ENCODE measurements around the gene NEK4.

The NEK4 gene

DNA sequence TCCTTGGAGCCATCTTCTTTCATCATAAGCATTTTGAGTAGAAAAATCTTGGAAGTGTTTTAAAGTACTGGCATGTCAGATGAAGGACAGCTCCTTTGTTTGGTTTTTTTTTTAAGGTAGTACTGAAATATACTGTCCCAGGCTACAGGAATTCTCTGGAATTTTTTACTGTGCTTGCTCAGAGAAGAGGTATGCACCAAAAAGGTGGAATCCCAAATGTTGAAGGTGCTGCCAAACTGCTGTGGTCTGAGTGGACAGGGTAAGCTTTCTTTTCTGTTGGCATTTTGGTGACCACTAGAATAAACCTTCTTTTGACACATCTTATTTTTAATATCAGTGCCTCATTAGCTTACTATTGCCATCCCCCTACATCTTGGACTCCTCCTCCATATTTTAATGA, 77.7 kb downstream of the NEK4 start:
- no peak overlapping the region for H3K4me3 ChIP-seq (ENCODE audit: low read depth, low read length)
- TF ChIP-seq, protein P1, sequence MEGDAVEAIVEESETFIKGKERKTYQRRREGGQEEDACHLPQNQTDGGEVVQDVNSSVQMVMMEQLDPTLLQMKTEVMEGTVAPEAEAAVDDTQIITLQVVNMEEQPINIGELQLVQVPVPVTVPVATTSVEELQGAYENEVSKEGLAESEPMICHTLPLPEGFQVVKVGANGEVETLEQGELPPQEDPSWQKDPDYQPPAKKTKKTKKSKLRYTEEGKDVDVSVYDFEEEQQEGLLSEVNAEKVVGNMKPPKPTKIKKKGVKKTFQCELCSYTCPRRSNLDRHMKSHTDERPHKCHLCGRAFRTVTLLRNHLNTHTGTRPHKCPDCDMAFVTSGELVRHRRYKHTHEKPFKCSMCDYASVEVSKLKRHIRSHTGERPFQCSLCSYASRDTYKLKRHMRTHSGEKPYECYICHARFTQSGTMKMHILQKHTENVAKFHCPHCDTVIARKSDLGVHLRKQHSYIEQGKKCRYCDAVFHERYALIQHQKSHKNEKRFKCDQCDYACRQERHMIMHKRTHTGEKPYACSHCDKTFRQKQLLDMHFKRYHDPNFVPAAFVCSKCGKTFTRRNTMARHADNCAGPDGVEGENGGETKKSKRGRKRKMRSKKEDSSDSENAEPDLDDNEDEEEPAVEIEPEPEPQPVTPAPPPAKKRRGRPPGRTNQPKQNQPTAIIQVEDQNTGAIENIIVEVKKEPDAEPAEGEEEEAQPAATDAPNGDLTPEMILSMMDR (IDR thresholded peaks at IDR 0.05; ENCODE audit: low read depth, low read length) = no peak

DNA sequence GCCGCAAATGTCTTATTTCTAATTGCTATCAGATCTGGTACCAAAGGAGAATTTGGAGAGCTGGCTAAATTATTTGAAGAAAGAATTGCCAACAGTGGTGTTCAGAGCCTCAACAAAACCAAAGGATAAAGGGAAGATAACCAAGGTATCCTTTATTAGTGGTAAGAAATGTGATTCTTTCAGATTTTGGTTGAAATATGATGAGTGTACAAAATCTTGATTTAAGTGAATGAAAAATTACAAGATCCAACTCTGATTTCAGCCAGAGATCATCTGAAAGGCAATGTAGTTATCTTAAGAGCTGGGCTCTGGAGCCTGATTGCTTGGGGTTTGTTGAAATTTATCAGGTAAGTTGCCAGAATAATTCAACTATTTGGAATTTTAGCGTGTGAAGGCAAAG, 80.2 kb downstream of the NEK4 start:
- H3K4me3 ChIP-seq (ENCODE audit: low read depth, low read length) = no peak overlapping the region
- TF ChIP-seq, protein P1 (IDR thresholded peaks at IDR 0.05; ENCODE audit: low read depth, low read length) = no peak

DNA sequence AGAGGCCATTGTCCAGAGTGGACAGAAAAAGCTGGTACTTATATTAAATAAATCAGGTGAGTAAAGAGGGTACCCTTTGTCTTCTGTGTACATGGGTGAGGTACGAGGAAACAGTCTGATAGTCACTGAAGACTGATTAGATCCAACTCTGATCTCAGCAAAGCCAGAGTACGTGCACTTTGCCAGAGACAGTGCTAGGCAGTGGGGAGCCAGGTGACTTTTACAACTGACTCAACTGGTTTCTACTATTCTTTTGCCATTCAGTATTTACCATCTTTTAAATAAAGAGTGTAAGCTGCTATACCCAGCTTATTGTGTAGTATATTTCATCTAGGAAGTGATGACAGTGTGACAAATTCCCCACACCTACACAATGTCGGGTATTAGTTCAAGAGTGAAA, 81.6 kb downstream of the NEK4 start:
- TF ChIP-seq, protein P1 (IDR thresholded peaks at IDR 0.05; ENCODE audit: low read depth, low read length) = no peak
- H3K4me3 ChIP-seq (ENCODE audit: low read depth, low read length) = no peak overlapping the region

DNA sequence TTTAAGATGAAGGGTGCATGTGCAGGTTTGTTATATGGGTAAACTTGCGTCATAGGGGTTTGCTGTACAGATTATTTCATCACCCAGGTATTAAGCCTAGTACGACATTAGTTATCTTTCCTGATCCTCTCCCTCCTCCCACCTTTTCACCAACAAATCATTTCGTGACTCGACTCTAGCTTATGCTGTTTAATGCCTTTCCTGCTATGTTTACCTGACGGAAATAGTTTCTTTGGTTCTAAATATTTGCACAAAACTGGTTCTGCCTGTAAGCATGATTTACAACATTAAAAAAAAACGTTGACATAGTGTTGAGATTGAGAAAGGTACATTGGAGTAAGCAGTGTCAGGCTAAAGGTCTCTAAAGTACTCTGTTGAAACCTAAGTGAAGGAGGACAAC, 82.5 kb downstream of the NEK4 start:
- H3K4me3 ChIP-seq (ENCODE audit: low read depth, low read length) = no peak overlapping the region
- TF ChIP-seq, protein P1 (IDR thresholded peaks at IDR 0.05; ENCODE audit: low read depth, low read length) = no peak

DNA sequence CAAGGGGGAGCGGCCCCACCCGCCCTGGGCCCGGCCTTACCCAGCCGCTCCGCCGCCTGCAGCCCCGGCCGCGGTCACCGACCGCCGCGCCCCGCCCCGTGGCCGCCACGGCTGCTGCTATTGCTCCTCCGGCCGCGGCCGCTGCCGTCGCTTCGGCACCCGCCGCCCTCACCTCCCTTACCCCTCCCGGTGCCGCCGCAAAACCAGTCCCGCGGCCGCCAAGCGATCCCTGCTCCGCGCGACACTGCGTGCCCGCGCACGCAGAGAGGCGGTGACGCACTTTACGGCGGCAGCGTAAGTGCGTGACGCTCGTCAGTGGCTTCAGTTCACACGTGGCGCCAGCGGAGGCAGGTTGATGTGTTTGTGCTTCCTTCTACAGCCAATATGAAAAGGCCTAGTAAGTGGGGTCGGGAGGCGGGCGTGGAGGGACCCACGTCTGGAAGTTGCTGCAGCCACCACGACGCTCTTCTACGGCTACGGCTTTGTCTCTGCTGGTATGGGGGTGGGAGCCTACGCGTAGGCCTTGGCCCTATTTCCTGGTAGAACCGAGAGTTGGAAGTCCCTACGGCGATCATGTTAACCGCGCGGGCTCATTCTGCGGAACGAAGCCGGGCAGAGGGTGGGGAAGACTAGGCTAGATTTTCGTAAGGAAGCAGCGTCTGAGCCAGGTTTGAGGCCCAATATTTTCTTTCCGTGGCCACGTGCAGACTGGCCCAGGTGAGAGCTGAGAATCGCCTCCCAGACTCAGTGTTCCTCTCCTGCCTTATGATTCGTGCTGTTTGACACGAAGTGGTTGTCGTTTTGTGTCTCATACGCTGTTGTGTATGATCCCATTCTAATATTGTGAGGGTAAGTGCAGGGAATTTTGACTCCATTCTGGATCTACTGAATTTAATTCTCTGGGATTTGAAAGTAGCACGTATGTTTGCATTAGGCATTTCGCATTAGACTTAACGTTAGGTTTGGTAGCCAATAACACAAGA, 84.7 kb downstream of the NEK4 start, which contains the start of the genes GNL3 and PBRM1:
Gene GNL3, plus strand, starts transcription at position 324 of the 983 bp plus-strand sequence. Its CDS starts 61 bp downstream, at position 385.
Gene PBRM1, minus strand, starts transcription at position 205 of the 983 bp plus-strand sequence.
- peak within 1 kb of the TSS; percentile 100 for H3K4me3 ChIP-seq (ENCODE audit: low read depth, low read length)
- TF ChIP-seq, protein P1 (IDR thresholded peaks at IDR 0.05; ENCODE audit: low read depth, low read length) = no peak

DNA sequence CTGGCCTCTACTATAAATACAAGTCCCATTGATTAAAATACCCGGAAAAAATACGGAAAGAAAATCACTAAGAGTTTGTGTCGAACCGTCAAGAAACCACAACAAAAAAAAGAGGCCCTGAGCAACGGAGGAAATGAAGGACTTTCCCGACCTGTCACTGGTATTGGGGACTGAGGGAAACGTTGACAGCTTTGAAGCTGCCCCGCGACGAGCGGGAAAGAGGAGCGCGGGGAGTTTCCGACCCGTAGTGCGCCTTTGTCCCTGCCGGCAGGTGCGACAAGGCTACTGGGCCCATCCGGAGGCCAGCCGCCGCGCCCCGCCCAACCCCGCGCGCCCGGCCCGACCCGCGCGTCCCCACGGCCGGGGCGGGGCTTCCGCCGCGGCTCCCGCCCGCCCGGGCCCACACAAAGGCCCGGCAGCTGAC, 85.4 kb downstream of the NEK4 start:
- TF ChIP-seq, protein P1 (IDR thresholded peaks at IDR 0.05; ENCODE audit: low read depth, low read length) = no peak
- H3K4me3 ChIP-seq (ENCODE audit: low read depth, low read length) = peak overlapping the region; percentile 100

DNA sequence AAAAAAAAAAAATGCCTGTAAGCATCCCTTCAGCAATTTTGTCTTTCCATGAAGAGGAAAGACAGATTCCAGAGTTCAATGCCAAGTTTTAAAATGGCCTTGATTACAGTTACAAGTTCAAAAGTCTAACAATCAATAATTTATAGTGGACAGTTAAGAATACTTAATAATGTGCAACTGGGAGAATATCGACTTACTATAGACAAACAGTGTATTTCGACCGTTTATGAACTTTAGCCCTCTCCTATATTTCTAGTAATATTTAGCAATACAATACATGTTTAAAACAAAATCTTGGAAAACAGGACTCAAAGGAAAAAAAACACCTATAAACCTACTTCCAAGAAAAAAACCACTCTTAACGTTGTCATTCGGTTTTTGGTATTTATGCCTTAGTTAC, 86.6 kb downstream of the NEK4 start:
- peak overlapping the region; percentile 100 for H3K4me3 ChIP-seq (ENCODE audit: low read depth, low read length)
- TF ChIP-seq, protein P1 (IDR thresholded peaks at IDR 0.05; ENCODE audit: low read depth, low read length) = no peak
